Measurements from ENCODE around the gene OMA1. TPM values are rescaled to one million over a fixed set of nuclear protein-coding genes. Genes with fewer than 3 reads are reported as not detected.

OMA1 gene
- polyA plus RNA-seq, 3 donors, result 11.2 to 24.5 (median 15.3) TPM

GRCh38 chr1:58469016-58469415 lies 77.5 kb downstream of the OMA1 start:
- peaks cover 0 to 3% (median 3%) of the 10 kb centered on the region in 3 donors for H3K27me3 Mint-ChIP-seq (ENCODE audit: low read depth in 3 of 3)
- no peak for TF ChIP-seq CTCF (IDR thresholded peaks at IDR 0.05)
- intact Hi-C loops (cut with micrococcal nuclease), result no loop called here
- no peak overlapping the region for H3K4me2 ChIP-seq (replicated peaks; ENCODE audit: extremely low read depth, low read length, poor library complexity, severe bottlenecking)
- no peak overlapping the region for H3K4me3 Mint-ChIP-seq
- no peaks in the 10 kb centered on the region for H3K9me3 Mint-ChIP-seq
- H3K4me1 ChIP-seq (ENCODE audit: control insufficient read depth in 1 of 2, insufficient read depth in 2 of 2, low read length in 2 of 2), result no peaks in the 10 kb centered on the region
- H3K27ac Mint-ChIP-seq, result no peak overlapping the region
- H3K36me3 ChIP-seq (replicated peaks in 1 of 2; ENCODE audit: control insufficient read depth in 1 of 2, insufficient read depth in 2 of 2, low read length in 2 of 2), result no peaks in the 10 kb centered on the region
- DNase-seq, result no peak
- H3K9ac ChIP-seq (ENCODE audit: insufficient read depth, low read length, poor library complexity, severe bottlenecking), result no peak overlapping the region
- H3K27ac ChIP-seq (ENCODE audit: low read depth in 1 of 2, low read length in 2 of 2), result no peak overlapping the region
- H3K4me1 Mint-ChIP-seq, result no peaks in the 10 kb centered on the region
- no peak overlapping the region for H2AFZ ChIP-seq (ENCODE audit: insufficient read depth, low read depth, low read length, poor library complexity, severe bottlenecking)
- peaks cover 4% of the 10 kb centered on the region in 2 donors for H3K36me3 Mint-ChIP-seq
- H3K27me3 ChIP-seq (ENCODE audit: control insufficient read depth in 2 of 2, insufficient read depth in 2 of 2, low read length in 2 of 2), result no peaks in the 10 kb centered on the region
- H3K79me2 ChIP-seq (ENCODE audit: insufficient read depth, low read length), result no peaks in the 10 kb centered on the region
- H3K4me3 ChIP-seq (replicated peaks in 1 of 3; ENCODE audit: low read depth in 2 of 3, low read length in 3 of 3), result no peak overlapping the region
- no peaks in the 10 kb centered on the region for H3K9me3 ChIP-seq (replicated peaks in 1 of 2; ENCODE audit: control insufficient read depth in 1 of 2, insufficient read depth in 1 of 2, low read length in 2 of 2)
- H4K20me1 ChIP-seq (ENCODE audit: insufficient read depth, low read length), result no peaks in the 10 kb centered on the region

GRCh38 chr1:58468612-58469011 lies 77.9 kb downstream of the OMA1 start:
- Histone ChIP-seq H3K4me3 (replicated peaks in 1 of 3; ENCODE audit: low read depth in 2 of 3, low read length in 3 of 3) (no peak overlapping the region), H4K20me1 (ENCODE audit: insufficient read depth, low read length) (no peaks in the 10 kb centered on the region), H3K9ac (ENCODE audit: insufficient read depth, low read length, poor library complexity, severe bottlenecking) (no peak overlapping the region), H3K36me3 (replicated peaks in 1 of 2; ENCODE audit: control insufficient read depth in 1 of 2, insufficient read depth in 2 of 2, low read length in 2 of 2) (no peaks in the 10 kb centered on the region), H3K4me2 (replicated peaks; ENCODE audit: extremely low read depth, low read length, poor library complexity, severe bottlenecking) (no peak overlapping the region), H3K27me3 (ENCODE audit: control insufficient read depth in 2 of 2, insufficient read depth in 2 of 2, low read length in 2 of 2) (no peaks in the 10 kb centered on the region), H3K79me2 (ENCODE audit: insufficient read depth, low read length) (no peaks in the 10 kb centered on the region), H3K4me1 (ENCODE audit: control insufficient read depth in 1 of 2, insufficient read depth in 2 of 2, low read length in 2 of 2) (no peaks in the 10 kb centered on the region), H3K9me3 (replicated peaks in 1 of 2; ENCODE audit: control insufficient read depth in 1 of 2, insufficient read depth in 1 of 2, low read length in 2 of 2) (no peaks in the 10 kb centered on the region), H3K27ac (ENCODE audit: low read depth in 1 of 2, low read length in 2 of 2) (no peak overlapping the region), H2AFZ (ENCODE audit: insufficient read depth, low read depth, low read length, poor library complexity, severe bottlenecking) (no peak overlapping the region)
- H3K4me1 Mint-ChIP-seq, result no peaks in the 10 kb centered on the region
- no peak for TF ChIP-seq CTCF (IDR thresholded peaks at IDR 0.05)
- H3K36me3 Mint-ChIP-seq, result peaks cover 4% of the 10 kb centered on the region in 2 donors
- H3K4me3 Mint-ChIP-seq, result no peak overlapping the region
- no peak overlapping the region for H3K27ac Mint-ChIP-seq
- no peaks in the 10 kb centered on the region for H3K9me3 Mint-ChIP-seq
- no peak for DNase-seq
- intact Hi-C loops (cut with micrococcal nuclease), result no loop called here
- peaks cover 0 to 3% (median 3%) of the 10 kb centered on the region in 3 donors for H3K27me3 Mint-ChIP-seq (ENCODE audit: low read depth in 3 of 3)
- 100% methylated on average over 2 of the region's 5 CpGs for WGBS (ENCODE audit: insufficient coverage)
